DND-41 (cell line): ENCODE data around the gene KRCC1.
A peak's percentile ranks its signal among the peaks of the same experiment; 100 is the strongest.
"Not testable (repeated sequence)": the region's sequence is repeated elsewhere in the genome, so short reads cannot be mapped to it uniquely, and the experiment has no call there.

ENCODE experiments used
- ATAC-seq: fragments of 200-7000 bp; cut with Tn5 transposase; 3 replicates; pipeline ENCODE4 v1.9.1; 2021; ENCODE audit warnings: low read depth; ENCODE audit not compliant: insufficient read depth
- DNase-seq: peaks from one replicate; pipeline ENCODE4 v3.0.0-alpha.2; 2020
- H2AFZ ChIP-seq: 2 replicates; pipeline ENCODE4 v1.6.0; 2012; ENCODE audit warnings: low read depth, low read length
- H3K27ac ChIP-seq: 2 replicates; pipeline ENCODE4 v1.5.1; 2012; ENCODE audit warnings: low read length, inconsistent platforms
- H3K27me3 ChIP-seq: fragments of 200-600 bp; sonication (generic); 2 replicates; pipeline ENCODE4 v1.6.0; 2012; ENCODE audit warnings: low read length, mild to moderate bottlenecking, inconsistent platforms; ENCODE audit not compliant: insufficient read depth, poor library complexity
- H3K36me3 ChIP-seq: 2 replicates; pipeline ENCODE4 v1.5.1; 2012; ENCODE audit warnings: low read length, inconsistent platforms; ENCODE audit not compliant: insufficient read depth
- H3K4me1 ChIP-seq: 2 replicates; pipeline ENCODE4 v1.5.1; 2012; ENCODE audit warnings: mild to moderate bottlenecking, low read length; ENCODE audit not compliant: insufficient read depth
- H3K4me2 ChIP-seq: 2 replicates; pipeline ENCODE4 v1.6.0; 2012; ENCODE audit warnings: mild to moderate bottlenecking, moderate library complexity, low read length, inconsistent platforms; ENCODE audit not compliant: insufficient read depth
- H3K4me3 ChIP-seq, 2 experiments: fragments of 200-600 bp in 1 of 2; shearing (Covaris generic) in 1 of 2; 2 replicates each; pipeline ENCODE4 v1.5.1; 2012 to 2016; ENCODE audit warnings: inconsistent platforms in 2 of 2, low read length in 2 of 2, mild to moderate bottlenecking in 2 of 2, low read depth in 1 of 2, moderate library complexity in 1 of 2
- H3K79me2 ChIP-seq: 2 replicates; pipeline ENCODE4 v1.6.0; 2012; ENCODE audit warnings: low read length, inconsistent platforms; ENCODE audit not compliant: insufficient read depth
- H3K9ac ChIP-seq: 2 replicates; pipeline ENCODE4 v1.6.0; 2012; ENCODE audit warnings: low read depth, mild to moderate bottlenecking, inconsistent platforms, low read length, moderate library complexity
- H3K9me3 ChIP-seq: 2 replicates; pipeline ENCODE4 v1.5.1; 2012; ENCODE audit warnings: low read length, moderate library complexity, mild to moderate bottlenecking, inconsistent platforms; ENCODE audit not compliant: insufficient read depth, severe bottlenecking
- H4K20me1 ChIP-seq: 2 replicates; pipeline ENCODE4 v1.6.0; 2012; ENCODE audit warnings: low read length; ENCODE audit not compliant: insufficient read depth
- EZH2 ChIP-seq: IDR thresholded peaks from 3 replicates; pipeline ENCODE4 v1.6.1; 2012; ENCODE audit warnings: borderline replicate concordance, low read depth, mild to moderate bottlenecking, moderate library complexity, low read length, inconsistent platforms; ENCODE audit not compliant: severe bottlenecking
- TF ChIP-seq, protein P1 (sequence below): IDR thresholded peaks from 2 replicates; pipeline ENCODE4 v1.5.1; 2012; ENCODE audit warnings: borderline replicate concordance, low read length, moderate library complexity, mild to moderate bottlenecking; ENCODE audit not compliant: poor library complexity, severe bottlenecking; ENCODE audit errors: extremely low read depth

The KRCC1 gene

DNA sequence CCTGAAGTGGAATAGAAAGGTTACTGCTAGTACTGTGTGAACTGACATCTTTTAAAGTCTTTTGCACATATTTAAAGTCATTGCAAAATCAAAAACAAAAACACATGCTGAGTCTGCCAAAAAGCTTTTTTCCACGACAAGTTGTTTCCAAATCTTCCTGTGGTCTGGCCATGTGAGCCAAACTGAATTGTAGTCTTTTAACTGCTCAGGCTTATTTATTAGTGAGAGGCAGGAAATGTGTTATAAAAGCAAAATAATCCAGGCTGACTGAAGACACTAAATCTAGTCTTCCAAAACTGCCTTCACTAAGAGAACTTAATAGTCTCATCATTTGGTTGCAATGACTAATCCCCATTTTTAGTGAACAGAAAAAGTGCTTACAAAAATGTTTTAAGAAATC lies 2.3 kb downstream of the KRCC1 start:
- Histone ChIP-seq H2AFZ (no peak overlapping the region), H3K4me2 (peak overlapping the region; percentile 84), H4K20me1 (0 out of 2 replicates have a peak, but pooled peaks cover 4% of the 10 kb centered on the region), H3K4me3 (no peak overlapping the region), H3K27ac (no peak overlapping the region), H3K79me2 (peaks cover 32% of the 10 kb centered on the region), H3K9me3 (no peaks in the 10 kb centered on the region), H3K36me3 (peaks cover 11% of the 10 kb centered on the region), H3K9ac (no peak overlapping the region), H3K4me1 (peaks cover 31% of the 10 kb centered on the region), H3K27me3 (no peaks in the 10 kb centered on the region)
- TF ChIP-seq, protein P1, sequence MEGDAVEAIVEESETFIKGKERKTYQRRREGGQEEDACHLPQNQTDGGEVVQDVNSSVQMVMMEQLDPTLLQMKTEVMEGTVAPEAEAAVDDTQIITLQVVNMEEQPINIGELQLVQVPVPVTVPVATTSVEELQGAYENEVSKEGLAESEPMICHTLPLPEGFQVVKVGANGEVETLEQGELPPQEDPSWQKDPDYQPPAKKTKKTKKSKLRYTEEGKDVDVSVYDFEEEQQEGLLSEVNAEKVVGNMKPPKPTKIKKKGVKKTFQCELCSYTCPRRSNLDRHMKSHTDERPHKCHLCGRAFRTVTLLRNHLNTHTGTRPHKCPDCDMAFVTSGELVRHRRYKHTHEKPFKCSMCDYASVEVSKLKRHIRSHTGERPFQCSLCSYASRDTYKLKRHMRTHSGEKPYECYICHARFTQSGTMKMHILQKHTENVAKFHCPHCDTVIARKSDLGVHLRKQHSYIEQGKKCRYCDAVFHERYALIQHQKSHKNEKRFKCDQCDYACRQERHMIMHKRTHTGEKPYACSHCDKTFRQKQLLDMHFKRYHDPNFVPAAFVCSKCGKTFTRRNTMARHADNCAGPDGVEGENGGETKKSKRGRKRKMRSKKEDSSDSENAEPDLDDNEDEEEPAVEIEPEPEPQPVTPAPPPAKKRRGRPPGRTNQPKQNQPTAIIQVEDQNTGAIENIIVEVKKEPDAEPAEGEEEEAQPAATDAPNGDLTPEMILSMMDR = no peak
- no peak for TF ChIP-seq EZH2
- DNase-seq = no peak
- ATAC-seq = no peak

DNA sequence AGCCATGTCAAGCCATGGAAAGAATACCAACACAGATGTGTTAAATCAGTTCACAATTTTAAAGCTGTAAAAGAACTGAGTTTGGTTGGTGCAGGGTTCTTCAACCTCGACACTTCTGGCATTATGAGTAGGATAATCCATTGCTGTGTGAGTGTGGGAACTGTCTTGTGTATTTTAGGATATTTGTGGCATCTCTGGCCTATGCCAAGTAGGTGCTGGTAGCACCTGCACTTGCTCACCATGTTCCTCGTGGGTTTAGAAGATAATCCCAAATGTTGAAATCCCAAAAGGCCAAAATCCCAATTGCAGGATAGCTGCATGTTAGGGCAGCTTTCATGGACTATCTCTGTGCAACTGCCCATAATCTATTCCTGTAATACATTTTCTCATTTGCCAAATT lies 3.8 kb downstream of the KRCC1 start:
- TF ChIP-seq, protein P1 = no peak
- TF ChIP-seq EZH2 = no peak
- Histone ChIP-seq H3K4me2 (no peak overlapping the region), H3K9me3 (no peaks in the 10 kb centered on the region), H3K9ac (no peak overlapping the region), H3K27me3 (no peaks in the 10 kb centered on the region), H3K79me2 (peaks cover 32% of the 10 kb centered on the region), H3K4me3 (no peak overlapping the region), H4K20me1 (0 out of 2 replicates have a peak, but pooled peaks cover 4% of the 10 kb centered on the region), H3K4me1 (peaks cover 31% of the 10 kb centered on the region), H3K36me3 (peaks cover 11% of the 10 kb centered on the region), H2AFZ (no peak overlapping the region), H3K27ac (no peak overlapping the region)
- ATAC-seq (no peak), DNase-seq (no peak)

DNA sequence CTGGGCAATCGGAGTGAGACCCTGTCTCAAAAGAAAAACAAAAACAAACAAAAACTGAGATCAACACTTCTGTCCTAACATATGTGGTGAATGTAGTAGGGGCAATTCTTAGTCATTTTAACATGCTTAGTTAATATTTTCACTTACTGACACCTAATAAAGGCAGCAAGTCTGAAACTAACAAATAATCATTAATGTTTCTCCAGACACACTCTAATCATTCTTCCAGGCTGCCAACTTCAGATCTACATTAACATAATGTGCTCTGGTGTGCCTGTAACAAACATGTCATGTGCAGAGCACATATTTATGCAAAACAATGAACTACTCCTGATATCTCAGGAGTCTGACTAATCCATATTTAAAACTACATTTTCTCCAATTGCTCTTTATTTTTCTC lies 6.0 kb downstream of the KRCC1 start:
- Histone ChIP-seq H3K9ac (no peak overlapping the region), H2AFZ (no peak overlapping the region), H3K79me2 (peaks cover 15% of the 10 kb centered on the region), H3K36me3 (peaks cover 9% of the 10 kb centered on the region), H4K20me1 (0 out of 2 replicates have a peak, but pooled peaks cover 4% of the 10 kb centered on the region), H3K27ac (no peak overlapping the region), H3K4me1 (peaks cover 18% of the 10 kb centered on the region), H3K9me3 (no peaks in the 10 kb centered on the region), H3K4me2 (no peak overlapping the region), H3K4me3 (no peak overlapping the region), H3K27me3 (no peaks in the 10 kb centered on the region)
- TF ChIP-seq, protein P1 = no peak
- no peak for TF ChIP-seq EZH2
- ATAC-seq (no peak), DNase-seq (no peak)

DNA sequence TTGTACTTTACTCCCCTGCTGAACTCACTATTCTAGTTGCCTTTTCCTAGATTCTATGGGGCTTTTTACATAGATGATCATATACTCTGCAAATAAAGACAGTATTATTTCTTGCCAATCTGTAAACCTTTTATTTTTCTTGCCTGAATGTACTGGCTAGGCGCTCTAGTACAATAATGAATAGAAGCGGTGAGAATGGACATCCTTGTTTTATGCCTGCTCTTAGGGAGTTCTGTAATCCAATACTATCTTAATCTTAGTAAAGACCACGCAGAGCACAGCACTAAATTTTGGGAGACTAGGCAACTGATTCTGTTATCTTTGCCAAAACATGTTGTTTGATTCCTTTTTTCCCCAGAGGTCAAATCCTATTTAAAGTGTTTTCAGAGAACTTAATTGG lies 7.0 kb downstream of the KRCC1 start:
- Histone ChIP-seq H3K9ac (no peak overlapping the region), H4K20me1 (no peaks in the 10 kb centered on the region), H3K9me3 (no peaks in the 10 kb centered on the region), H3K27ac (no peak overlapping the region), H3K36me3 (no peaks in the 10 kb centered on the region), H3K79me2 (peaks cover 6% of the 10 kb centered on the region; the same call in 1 of the 2 replicates), H3K4me3 (no peak overlapping the region), H3K27me3 (no peaks in the 10 kb centered on the region), H3K4me1 (peaks cover 7% of the 10 kb centered on the region), H3K4me2 (no peak overlapping the region), H2AFZ (no peak overlapping the region)
- ATAC-seq (no peak), DNase-seq (no peak)
- TF ChIP-seq, protein P1 = no peak
- TF ChIP-seq EZH2 = no peak

DNA sequence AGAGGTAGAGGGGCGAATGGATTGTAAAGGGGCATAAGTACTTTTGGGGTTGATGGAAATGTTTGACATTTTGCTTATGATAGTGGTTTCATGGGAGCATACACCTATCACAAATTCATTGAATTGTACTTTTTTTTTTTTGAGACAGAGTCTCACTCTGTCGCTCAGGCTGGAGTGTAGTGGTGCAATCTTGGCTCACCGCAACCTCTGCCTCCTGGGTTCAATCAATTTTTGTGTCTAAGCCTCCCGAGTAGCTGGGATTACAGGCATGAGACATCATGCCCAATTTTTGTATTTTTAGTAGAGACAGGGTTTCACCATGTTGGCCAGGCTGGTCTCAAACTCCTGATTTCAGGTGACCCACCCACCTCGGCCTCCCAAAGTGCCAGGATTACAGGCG lies 10.0 kb downstream of the KRCC1 start:
- not testable (repeated sequence) for H4K20me1 ChIP-seq, H3K4me2 ChIP-seq, H3K36me3 ChIP-seq, H3K27me3 ChIP-seq, H3K4me1 ChIP-seq, H3K79me2 ChIP-seq, H3K27ac ChIP-seq, H2AFZ ChIP-seq, H3K9ac ChIP-seq, ATAC-seq, H3K4me3 ChIP-seq, H3K9me3 ChIP-seq, DNase-seq
